Daoy (cell line): ENCODE results near the gene KXD1. TPM values are rescaled to one million over a fixed set of nuclear protein-coding genes. Genes with fewer than 3 reads are reported as not detected.
A peak's percentile ranks its signal among the peaks of the same experiment; 100 is the strongest.

Experiments used
- DNase-seq: peaks from one replicate; pipeline ENCODE4 v3.0.0-alpha.2; 2015; ENCODE audit warnings: low read depth
- total RNA-seq: library from RNA; depleted of rRNA; stranded (reverse); fragments of >200 nt; shearing (Covaris generic); gene quantifications from 2 replicates; pipeline ENCODE4 v1.2.3, GENCODE V29; 2014

KXD1 gene
- total RNA-seq, 1 experiment from 2014 or later, result 88.4 TPM

DNA sequence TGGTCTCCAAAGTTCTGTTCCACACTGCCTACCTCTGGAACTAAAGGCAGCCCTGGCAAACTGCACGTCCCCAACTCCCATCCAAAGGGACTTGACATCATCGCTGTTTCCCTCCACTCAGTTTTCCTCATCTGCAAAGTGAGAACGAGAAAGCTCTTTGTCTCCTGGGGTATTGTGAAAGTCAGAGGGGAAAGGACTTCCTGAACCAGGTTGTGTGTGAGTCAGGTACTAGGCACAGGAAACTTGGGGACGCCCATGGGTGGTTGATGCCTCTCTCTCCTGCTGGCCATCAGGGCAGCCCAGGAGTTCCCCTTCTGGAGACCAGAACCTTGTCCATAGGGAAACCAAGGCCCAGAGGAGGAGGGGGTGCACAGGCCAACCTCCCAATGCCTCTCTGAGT lies 44.2 kb downstream of the KXD1 start:
- no peak for DNase-seq

DNA sequence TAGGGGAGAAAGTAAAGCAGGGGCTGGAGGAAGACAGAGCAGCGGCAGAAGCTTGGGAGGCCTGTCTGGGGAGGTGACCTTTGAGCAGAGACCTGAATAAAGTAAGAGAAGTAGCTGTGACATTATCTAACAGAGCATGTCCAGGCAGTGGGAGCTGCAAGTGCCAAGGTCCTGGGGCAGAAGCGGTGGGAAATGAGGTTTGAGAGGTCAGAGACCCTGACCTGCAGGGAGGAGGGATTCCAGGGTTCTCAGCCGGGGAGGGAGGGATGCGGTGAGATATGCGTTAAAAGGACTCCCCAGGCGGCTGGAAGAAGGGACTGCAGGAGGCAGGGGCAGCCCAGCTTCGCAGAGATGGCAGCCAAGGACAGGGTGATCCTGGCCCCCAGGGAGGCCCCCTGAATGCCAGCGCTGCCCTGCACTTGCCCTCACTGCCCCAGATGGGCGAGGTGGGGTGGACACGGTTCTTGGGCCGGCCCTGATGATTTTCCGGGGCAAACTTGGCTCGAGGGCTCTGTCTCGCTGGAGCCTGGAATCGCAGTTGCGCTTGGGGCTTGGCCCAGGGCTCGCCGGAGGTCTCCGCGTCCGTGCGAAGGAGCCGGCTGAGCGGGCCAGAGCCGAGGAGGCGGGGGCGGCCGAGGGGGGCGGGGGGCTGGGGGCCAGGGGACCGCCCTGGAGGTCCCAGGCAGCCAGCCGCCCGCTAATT lies 45.7 kb downstream of the KXD1 start:
- no peak for DNase-seq

- DNase-seq, result no peak
These were observed 46.5 kb downstream of the KXD1 start for GRCh38 chr19:18603958-18604819.

- DNase-seq, result no peak
These were observed 47.1 kb downstream of the KXD1 start for GRCh38 chr19:18604820-18605159.

- DNase-seq, result no peak
These were observed 47.5 kb downstream of the KXD1 start for GRCh38 chr19:18605196-18605545.

DNA sequence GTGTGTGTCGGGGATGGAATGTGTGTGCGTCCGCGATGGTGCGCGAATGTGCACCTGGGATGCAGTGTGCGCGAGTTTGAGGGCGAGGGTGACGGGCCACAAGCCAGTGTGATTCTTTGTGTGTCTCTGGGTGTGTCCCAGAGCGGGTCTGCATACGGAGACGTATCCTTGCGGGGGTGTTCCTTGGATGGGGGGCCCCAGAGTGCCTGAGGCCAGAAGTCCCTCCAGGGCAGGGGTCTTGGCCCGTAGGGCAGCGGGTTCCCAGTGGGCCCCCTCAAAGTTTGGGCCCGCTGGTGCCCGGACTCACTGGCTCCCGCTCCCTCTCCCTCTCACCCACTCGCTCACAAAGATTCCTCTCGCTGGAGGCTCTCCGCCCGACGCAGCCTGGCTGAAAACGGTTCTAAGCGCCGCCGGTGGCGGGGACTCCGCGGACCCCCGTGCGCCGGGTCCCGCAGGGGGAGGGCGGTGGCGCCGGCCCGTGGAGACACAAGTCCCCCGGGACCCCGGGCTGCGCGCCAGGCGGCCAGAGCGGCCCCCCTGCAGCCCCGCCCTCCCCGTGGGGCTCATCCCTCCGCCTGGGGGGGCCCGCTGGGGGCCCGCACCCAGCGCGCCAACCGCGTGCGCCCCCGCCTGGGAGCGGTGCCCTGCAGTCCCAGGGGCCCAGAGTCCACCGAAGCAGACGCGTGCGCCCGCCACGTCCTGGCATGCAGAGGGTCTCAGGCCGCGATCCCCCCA lies 48.0 kb downstream of the KXD1 start:
- no peak for DNase-seq

DNA sequence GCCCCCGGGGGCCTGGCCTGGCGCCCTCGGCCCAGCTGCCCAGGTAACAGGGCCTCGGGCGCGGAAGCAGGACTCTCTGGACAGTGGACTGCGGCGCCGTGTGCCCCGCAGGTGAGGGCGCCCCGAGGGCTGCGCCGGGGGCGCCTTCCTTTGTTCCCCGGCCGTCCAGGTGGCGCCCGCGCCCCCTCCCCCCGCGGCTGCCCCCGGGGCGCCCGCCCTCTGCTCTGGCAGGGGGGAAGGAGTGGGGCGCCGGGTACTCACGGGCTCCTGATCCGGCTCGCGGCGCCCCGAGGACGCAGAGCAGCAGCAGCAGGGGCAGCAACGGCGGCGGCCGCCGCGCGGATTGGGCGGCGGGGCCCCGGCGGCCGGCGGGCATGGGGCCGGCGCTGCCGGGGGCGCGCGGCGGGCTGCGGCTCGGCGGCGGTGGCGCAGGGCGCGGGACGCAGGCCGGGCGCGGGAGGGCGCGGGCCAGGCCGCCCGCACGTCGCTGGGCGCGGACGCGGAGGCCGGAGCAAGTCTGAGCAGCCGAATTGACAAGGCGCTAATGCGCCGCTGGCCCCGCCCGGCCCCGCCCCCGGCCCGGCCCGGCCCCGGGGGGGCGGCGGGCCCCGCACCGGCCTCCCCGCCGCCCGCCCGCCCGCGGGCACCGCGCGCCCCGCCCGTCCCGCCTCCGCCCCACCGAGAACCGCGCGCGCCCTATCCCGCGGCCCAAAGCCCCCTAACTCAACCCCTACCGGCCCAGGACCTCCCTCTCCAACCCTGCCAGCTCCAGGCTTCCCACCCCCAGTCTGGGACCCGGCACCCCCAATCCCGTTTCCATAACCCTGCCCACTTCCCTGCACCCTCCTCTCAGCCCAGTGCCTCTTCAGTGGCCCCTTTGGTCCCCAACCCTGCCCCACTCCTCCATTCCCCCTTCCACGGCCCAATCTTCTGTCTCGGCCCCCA lies 48.9 kb downstream of the KXD1 start, which contains the start of gene CRLF1:
TSS of gene CRLF1 (minus strand) at position 519 of the 945 bp plus-strand sequence. CDS start at position 376, 143 bp downstream.
- DNase-seq, result no peak

GRCh38 chr19:18607226-18608101 lies 49.8 kb downstream of the KXD1 start:
- no peak for DNase-seq

DNA sequence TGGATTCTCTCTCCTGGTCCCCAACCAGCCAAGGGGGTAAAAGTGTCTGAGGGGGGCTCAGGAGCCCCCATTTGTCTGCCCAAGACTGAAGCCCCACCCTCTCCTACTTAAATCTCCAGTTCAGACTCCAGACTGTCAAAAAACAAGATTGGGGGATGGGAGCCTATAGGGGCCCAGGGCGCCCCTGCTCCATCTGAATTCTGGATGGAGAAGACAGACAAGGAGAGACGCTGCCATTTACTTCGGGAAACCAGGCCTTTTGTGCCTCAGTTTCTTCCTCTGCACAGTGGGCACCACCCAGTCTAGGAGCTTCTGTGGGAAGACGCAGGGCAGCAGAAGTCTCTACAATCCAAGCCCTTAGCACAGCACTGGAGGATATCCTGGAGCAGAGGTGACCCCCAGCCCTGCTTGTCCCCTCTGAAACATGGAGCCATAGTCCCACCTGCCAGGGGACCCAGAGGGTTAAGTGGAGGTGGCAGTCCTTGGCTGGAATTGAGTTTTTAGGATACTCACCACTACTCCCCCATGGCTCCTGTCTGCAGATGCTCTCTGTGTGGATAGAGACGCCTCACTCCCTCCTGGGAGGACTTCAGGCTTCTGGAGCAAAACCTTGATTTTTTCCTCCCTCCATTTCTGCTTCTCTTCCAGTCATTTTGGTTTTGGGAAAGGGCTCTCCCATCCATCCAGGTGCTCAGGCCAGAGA lies 50.6 kb downstream of the KXD1 start:
- no peak for DNase-seq

DNA sequence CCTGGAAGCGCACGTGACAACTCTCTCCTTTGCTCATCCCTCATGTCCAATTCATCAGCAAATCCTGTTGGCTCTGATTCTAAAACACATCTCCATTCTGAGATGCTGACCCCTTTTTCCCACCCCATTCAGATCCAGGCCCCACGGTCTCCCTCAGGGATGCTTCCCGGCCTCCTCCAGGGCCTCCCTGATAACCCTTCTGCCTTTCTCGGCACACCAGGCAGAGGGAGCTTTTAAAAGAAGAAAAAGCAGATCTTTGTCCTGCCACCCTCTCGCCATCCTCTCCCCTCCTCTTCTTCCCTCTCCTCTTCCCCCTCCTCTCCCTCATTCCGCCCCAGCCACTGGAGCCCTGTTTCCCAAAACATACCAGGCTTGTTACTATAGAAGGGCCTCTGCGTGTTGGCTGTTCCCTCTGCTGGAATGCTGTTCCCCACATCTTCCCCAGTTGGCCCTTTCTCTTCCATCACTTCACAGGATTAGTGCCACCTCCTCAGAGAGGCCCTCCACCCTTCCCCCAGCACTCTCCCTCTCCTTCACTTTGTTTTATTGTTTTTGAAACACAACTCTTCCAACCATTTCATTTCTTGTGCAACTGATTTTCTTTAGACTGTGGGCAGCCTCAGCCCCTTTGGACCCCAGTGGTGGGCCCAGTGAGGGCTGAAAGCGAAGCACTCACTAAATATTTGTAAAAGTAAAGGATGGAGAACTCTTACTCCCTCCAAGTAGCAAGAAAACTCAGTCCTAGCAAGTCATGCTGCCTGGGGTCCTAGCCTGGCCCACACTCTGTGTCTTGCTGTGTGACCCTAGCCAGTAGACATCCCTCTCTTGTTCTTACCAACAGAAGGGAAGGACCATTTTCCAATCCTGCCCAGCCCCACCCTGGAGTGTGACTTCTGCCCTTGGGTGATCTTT lies 51.4 kb downstream of the KXD1 start:
- DNase-seq, result no peak

GRCh38 chr19:18609717-18610051 lies 52.0 kb downstream of the KXD1 start:
- DNase-seq, result no peak

DNA sequence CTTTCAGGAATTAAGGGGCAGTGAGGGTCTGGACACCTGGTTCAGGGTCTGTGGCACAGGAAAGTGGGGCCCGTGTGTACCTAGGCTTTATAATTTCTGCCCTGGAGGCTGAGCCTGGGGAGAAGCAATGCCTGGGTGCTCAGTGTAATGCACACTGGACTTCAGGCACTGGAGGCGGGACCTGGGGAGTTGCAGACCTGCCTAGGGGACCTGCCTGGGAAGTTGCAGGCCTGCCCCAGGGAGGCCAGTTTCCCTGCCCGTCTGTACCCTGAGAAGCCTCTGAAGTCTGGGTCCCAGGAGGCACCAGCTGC lies 52.5 kb downstream of the KXD1 start:
- DNase-seq, result no peak

DNA sequence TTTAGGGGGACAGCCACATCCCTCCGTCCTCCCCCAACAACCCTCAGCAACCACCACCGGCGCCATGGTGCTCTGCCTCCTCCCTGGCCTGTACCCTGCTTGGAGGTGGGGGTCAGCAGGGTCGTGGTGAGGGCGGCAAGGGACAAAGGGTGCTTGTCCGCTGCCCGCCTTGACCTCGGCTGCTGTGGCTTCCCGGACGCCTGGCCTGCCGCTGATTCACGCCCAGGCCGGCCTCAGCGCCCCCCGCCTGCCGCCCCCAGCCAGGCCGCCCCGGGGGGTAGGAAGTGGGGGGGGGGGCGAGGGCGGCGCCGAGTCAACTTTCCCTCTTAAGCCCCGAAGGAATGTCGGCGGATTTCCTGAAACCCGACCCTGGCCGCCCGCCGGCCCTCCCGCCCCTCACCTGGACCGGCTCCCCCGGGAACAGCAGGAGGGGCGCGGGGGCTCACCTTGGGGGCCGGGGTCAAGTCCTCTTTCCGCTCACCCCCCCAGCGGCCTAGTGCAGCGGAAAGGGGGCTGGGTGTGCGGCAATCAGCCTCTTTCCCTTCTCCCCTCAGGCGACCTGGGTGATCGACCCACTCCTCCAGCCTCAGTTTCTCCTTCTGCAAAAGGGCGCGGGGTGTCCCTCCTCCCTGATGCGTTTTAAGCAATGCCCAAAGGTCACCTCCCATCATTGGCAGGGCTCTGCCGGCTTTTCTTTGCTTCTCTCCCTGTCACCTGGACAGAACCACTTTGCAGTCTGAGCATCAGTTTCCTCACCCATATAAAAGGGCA lies 53.1 kb downstream of the KXD1 start:
- DNase-seq, result no peak

- DNase-seq, result no peak
These were observed 53.8 kb downstream of the KXD1 start for GRCh38 chr19:18611327-18612050.

DNA sequence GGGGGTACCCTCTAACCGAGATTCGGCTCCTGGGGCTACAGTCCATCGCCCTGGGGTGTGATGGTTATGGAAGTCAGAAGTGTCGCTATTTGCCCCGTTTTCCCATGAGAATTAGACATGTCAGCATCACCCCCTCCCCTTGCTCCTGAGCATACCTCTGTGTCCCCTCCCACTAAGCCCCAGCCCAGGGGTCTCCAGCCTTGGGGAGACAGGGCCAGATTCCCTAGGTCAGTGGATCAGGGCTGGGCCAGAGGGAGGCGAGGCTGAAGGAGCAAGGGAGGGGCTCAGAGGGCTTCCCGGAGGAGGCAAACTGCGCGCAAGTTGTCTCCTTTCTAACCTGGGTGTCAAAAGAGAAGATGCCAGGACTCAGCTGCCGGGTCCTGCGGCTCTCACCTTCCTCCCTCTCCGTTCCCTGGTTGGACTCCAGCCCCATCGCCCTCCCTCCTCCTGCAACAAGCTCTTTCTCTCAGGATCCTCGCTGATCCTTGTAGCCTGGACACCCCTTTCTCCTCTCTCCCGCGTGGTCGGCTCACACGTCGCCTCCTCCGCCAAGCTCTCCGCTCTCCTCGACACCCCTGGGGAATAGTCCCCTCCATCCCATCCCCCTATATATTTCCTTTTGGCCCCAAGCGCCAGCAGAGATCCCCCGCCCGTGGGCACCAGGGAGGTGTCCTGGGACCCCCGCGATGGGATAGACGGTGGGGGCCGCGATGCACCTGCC lies 54.5 kb downstream of the KXD1 start:
- no peak for DNase-seq

GRCh38 chr19:18612772-18613588 lies 55.3 kb downstream of the KXD1 start, which contains the start of gene TMEM59L:
Gene TMEM59L (plus strand): TSS chr19:18612870. CDS start chr19:18612959, 89 bp downstream.
- DNase-seq, result peak; percentile 41
